Stimulated activated naive CD4-positive, alpha-beta T cell (primary cell): ENCODE data around the gene NFE2L1.

ENCODE experiments used
- DNase-seq, 6 experiments: peaks; one replicate each; lab custom pipeline; 2025; lab: John Stamatoyannopoulos, UW

The NFE2L1 gene

GRCh38 chr17:48047113-48047740, 932 bp upstream of the NFE2L1 start:
- no peak for DNase-seq

- peak in 3 of 6 experiments; percentile 16 to 51 (median 27) for DNase-seq
Measured at GRCh38 chr17:48048384-48049126, 396 bp downstream of the NFE2L1 start.

DNA sequence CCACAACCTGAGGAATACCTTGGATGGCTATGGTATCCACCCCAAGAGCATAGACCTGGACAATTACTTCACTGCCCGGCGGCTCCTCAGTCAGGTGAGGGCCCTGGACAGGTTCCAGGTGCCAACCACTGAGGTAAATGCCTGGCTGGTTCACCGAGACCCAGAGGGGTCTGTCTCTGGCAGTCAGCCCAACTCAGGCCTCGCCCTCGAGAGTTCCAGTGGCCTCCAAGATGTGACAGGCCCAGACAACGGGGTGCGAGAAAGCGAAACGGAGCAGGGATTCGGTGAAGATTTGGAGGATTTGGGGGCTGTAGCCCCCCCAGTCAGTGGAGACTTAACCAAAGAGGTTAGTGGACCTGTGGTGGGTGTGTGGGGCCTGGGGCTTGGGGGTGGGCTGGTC, 3.1 kb downstream of the NFE2L1 start:
- no peak for DNase-seq

- DNase-seq, result no peak
Measured at GRCh38 chr17:48051706-48052486, 3.7 kb downstream of the NFE2L1 start.

DNA sequence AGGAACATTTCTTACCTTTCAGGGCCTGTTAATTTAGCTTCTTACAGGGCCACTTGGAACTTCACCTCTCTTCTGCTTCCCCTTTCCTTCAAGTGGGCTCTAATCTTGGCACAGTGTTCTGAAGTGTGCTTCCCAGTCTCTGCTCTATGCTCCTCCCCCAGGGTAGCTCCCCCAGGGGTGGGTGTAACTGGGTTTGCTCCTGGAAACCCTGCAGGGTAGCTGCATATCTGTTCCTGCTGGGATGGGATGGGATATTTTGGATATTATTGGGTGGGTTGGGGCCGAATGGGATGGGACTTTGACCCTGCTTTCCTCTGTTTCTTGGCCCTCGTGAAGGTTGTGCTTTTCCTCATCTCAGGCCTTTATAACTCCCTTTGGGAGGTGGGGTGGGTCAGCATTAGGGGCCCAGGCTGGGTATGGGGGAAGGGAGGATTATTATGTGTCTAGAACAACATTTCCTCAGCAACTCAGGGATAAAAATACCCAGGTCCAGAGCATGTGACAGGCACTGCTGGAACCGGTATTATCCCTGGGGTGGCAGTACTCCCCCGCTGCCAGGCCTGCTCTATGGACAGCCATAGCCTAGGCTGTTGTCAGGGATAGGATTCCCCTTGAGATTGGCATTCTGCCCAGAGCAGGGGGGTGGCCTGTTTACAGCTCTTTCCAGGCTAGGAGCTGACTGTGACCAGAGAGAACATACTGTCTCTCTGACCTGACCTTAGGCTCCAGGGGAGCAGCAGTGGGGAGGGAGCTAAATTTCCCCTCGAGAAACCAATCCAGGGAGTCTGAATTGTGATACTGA, 5.0 kb downstream of the NFE2L1 start:
- DNase-seq, result no peak

DNA sequence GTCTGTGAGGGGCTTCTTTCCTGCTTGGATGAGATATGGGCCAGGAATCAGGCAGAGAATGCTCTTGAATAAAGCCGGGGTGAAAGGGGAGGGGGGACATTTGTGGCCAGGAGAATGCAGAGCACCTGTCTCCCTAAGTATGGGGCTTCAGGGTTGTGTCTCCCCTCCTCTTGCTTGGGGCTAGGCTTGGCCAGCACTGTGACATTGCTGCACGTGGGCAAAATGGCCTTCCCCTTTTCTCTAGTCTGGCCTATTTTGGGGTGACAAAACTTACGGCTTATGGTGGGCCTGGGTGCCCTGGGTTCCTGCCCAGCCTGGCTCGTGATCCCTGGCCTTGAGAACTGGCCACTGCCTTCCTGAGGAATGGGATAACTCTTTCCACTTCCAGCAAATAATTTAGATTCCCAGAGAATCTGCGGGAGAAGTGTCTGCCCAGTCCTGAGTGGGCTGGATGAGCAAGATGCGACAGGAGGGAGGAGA, 5.6 kb downstream of the NFE2L1 start:
- no peak for DNase-seq

- DNase-seq, result no peak
Measured at GRCh38 chr17:48054238-48055185, 6.4 kb downstream of the NFE2L1 start.

DNA sequence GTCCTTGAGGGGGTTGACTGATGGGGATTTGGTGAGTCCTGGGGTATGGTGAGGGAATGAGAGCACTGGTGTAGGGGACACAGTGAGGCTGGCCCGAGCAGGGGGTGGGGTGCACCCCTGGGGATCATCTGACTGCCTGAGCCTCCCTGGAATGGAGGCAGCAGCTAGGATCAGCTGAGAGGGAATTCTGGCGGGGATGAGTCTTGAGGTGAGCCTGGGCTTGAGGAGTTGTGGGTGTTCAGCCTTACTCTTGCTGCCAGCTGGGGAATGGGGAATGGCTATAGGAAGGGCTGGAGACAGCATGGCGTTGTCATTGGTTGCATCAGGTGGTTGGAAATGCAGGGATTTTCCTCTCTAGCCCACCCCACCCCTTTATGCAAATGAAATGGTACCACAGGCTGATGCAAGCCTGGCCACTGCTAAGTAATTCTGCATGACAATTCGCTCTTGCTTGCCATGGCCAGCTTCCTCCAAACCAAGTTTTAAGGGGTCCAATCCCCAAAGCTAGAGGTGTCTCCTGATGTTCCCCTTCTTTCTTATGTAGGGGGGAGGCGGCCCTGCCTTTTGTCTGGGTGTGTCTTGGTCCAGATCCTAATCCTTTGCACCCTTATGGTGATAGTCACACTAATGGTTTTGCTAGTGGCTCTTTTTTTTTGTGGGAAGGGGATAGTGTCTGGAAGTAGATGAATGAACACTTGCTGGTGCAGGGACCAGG, 7.5 kb downstream of the NFE2L1 start:
- no peak for DNase-seq

GRCh38 chr17:48056246-48056745, 8.1 kb downstream of the NFE2L1 start:
- no peak for DNase-seq

GRCh38 chr17:48056879-48057278, 8.7 kb downstream of the NFE2L1 start:
- no peak for DNase-seq

- no peak for DNase-seq
Measured at GRCh38 chr17:48057626-48058025, 9.5 kb downstream of the NFE2L1 start.

DNA sequence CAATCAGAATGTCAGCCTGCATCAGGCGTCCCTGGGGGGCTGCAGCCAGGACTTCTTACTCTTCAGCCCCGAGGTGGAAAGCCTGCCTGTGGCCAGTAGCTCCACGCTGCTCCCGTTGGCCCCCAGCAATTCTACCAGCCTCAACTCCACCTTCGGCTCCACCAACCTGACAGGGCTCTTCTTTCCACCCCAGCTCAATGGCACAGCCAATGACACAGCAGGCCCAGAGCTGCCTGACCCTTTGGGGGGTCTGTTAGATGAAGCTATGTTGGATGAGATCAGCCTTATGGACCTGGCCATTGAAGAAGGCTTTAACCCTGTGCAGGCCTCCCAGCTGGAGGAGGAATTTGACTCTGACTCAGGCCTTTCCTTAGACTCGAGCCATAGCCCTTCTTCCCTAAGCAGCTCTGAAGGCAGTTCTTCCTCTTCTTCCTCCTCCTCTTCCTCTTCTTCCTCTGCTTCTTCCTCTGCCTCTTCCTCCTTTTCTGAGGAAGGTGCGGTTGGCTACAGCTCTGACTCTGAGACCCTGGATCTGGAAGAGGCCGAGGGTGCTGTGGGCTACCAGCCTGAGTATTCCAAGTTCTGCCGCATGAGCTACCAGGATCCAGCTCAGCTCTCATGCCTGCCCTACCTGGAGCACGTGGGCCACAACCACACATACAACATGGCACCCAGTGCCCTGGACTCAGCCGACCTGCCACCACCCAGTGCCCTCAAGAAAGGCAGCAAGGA, 10.4 kb downstream of the NFE2L1 start:
- no peak for DNase-seq

DNA sequence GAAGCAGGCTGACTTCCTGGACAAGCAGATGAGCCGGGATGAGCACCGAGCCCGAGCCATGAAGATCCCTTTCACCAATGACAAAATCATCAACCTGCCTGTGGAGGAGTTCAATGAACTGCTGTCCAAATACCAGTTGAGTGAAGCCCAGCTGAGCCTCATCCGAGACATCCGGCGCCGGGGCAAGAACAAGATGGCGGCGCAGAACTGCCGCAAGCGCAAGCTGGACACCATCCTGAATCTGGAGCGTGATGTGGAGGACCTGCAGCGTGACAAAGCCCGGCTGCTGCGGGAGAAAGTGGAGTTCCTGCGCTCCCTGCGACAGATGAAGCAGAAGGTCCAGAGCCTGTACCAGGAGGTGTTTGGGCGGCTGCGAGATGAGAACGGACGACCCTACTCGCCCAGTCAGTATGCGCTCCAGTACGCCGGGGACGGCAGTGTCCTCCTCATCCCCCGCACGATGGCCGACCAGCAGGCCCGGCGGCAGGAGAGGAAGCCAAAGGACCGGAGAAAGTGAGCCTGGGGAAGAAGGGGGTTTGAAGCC, 11.0 kb downstream of the NFE2L1 start:
- no peak for DNase-seq

DNA sequence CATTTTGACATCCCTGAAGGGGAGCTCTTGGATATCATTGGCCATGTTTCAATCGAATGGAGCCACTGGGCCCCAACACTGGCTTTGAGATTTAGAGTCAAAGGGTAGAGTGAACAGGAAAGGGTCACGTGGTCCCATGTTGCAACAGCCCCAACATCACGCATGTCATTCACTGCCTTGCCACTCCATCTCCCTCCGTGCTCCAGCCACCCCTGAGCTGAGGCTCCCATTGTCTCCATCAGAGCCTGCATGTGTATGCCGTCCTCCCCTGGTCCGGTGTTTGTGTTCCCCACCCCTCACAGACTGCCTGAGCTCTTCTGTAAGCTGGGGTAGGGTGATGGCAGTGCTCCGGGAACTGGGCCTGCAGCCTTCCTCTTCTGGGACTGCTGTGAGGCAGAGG, 12.1 kb downstream of the NFE2L1 start:
- no peak for DNase-seq

- no peak for DNase-seq
Measured at GRCh38 chr17:48062273-48062672, 14.1 kb downstream of the NFE2L1 start.

- DNase-seq, result no peak
Measured at GRCh38 chr17:48064638-48065037, 16.5 kb downstream of the NFE2L1 start.

- no peak for DNase-seq
Measured at GRCh38 chr17:48066192-48066591, 18.0 kb downstream of the NFE2L1 start.

- no peak for DNase-seq
Measured at GRCh38 chr17:48066656-48067055, 18.5 kb downstream of the NFE2L1 start.

- DNase-seq, result no peak
Measured at GRCh38 chr17:48067245-48067644, 19.1 kb downstream of the NFE2L1 start.
